Measurements from ENCODE around the gene NRG2. TPM values are rescaled to one million over a fixed set of nuclear protein-coding genes. Genes with fewer than 3 reads are reported as not detected.

The NRG2 gene
- total and polyA plus RNA-seq, 9 donors: 2.6 to 32.6 (median 19.3) TPM

GRCh38 chr5:139878093-139878492 is 165.0 kb downstream of the NRG2 start:
- WGBS, 3 donors: 95 to 100% (median 96%) methylated on average over 3 of the region's 3 CpGs
- no peak overlapping the region for H3K27ac ChIP-seq
- peaks cover 31% of the 10 kb centered on the region for H3K4me1 ChIP-seq (ENCODE audit: insufficient read depth)
- no peak overlapping the region for H3K4me3 ChIP-seq
- intact Hi-C loops (cut with DNase I): no loop called here
- peak in 1 of 5 donors; percentile 34 for DNase-seq
- no peak for TF ChIP-seq POLR2A (IDR thresholded peaks at IDR 0.05)
- no peak for TF ChIP-seq CTCF (IDR thresholded peaks at IDR 0.05)
- TF ChIP-seq EP300 (IDR thresholded peaks at IDR 0.05): no peak
- H3K36me3 ChIP-seq: no peaks in the 10 kb centered on the region
- H3K27me3 ChIP-seq: no peaks in the 10 kb centered on the region
- H3K9me3 ChIP-seq: no peaks in the 10 kb centered on the region

GRCh38 chr5:139877129-139877597 is 165.9 kb downstream of the NRG2 start:
- 89 to 93% (median 92%) methylated on average over 6 of the region's 6 CpGs for WGBS, 3 donors
- Histone ChIP-seq H3K36me3 (no peaks in the 10 kb centered on the region), H3K4me3 (no peak overlapping the region), H3K27me3 (no peaks in the 10 kb centered on the region), H3K9me3 (no peaks in the 10 kb centered on the region), H3K27ac (no peak overlapping the region), H3K4me1 (ENCODE audit: insufficient read depth) (peaks cover 31% of the 10 kb centered on the region)
- TF ChIP-seq CTCF (IDR thresholded peaks at IDR 0.05) (no peak), EP300 (IDR thresholded peaks at IDR 0.05) (no peak), POLR2A (IDR thresholded peaks at IDR 0.05) (no peak)
- intact Hi-C loops (cut with DNase I): no loop called here
- peak in 1 of 5 donors; percentile 15 for DNase-seq

- no peak for DNase-seq
- Histone ChIP-seq H3K9me3 (no peaks in the 10 kb centered on the region), H3K27ac (no peak overlapping the region), H3K36me3 (no peaks in the 10 kb centered on the region), H3K27me3 (no peaks in the 10 kb centered on the region), H3K4me1 (ENCODE audit: insufficient read depth) (peaks cover 23% of the 10 kb centered on the region), H3K4me3 (no peak overlapping the region)
- TF ChIP-seq CTCF (IDR thresholded peaks at IDR 0.05): no peak
- TF ChIP-seq POLR2A (IDR thresholded peaks at IDR 0.05): no peak
- TF ChIP-seq EP300 (IDR thresholded peaks at IDR 0.05): no peak
- intact Hi-C loops (cut with DNase I): no loop called here
- WGBS, 3 donors: 70 to 100% (median 98%) methylated on average over 2 of the region's 2 CpGs
These were observed 167.1 kb downstream of the NRG2 start for GRCh38 chr5:139875957-139876356.

GRCh38 chr5:139872851-139873794 is 170.0 kb downstream of the NRG2 start:
- WGBS, 3 donors: 45 to 57% (median 51%) methylated on average over 15 to 16 of the region's 16 CpGs

More at GRCh38 chr5:139872851-139873794, 170.0 kb downstream of the NRG2 start:
- Histone ChIP-seq H3K4me3 (no peak overlapping the region), H3K4me1 (ENCODE audit: insufficient read depth) (peaks cover 25% of the 10 kb centered on the region), H3K27ac (peak overlapping the region in 1 of 2 donors; percentile 46), H3K27me3 (no peaks in the 10 kb centered on the region), H3K36me3 (no peaks in the 10 kb centered on the region), H3K9me3 (no peaks in the 10 kb centered on the region)
- intact Hi-C loops (cut with DNase I): no loop called here
- TF ChIP-seq POLR2A (IDR thresholded peaks at IDR 0.05) (no peak), EP300 (IDR thresholded peaks at IDR 0.05) (no peak), CTCF (IDR thresholded peaks at IDR 0.05) (no peak)
- DNase-seq: peak in 3 of 5 donors; percentile 49 to 58 (median 51)

Measured in ovary (tissue), 9 donors.